ENCODE data around the gene BBS9.

GRCh38 chr7:33624215-33624614 is 494.9 kb downstream of the BBS9 start:
- TF ChIP-seq CTCF (IDR thresholded peaks at IDR 0.05) = no peak
- TF ChIP-seq EZH2 (IDR thresholded peaks at IDR 0.05; ENCODE audit: borderline replicate concordance, insufficient read depth, low read depth, low read length, poor library complexity, severe bottlenecking) = no peak

Measured in B cell (primary cell).